GM12878 (cell line): ENCODE measurements around the gene STARD13. TPM values are rescaled to one million over a fixed set of nuclear protein-coding genes. Genes with fewer than 3 reads are reported as not detected.

Experiments
- BCL3 ChIP-seq: IDR thresholded peaks from 2 replicates; pipeline ENCODE4 v1.6.1; 2011; ENCODE audit warnings: borderline replicate concordance, low read depth, mild to moderate bottlenecking, moderate library complexity, low read length; ENCODE audit not compliant: insufficient read depth, poor library complexity, severe bottlenecking
- BHLHE40 ChIP-seq, 2 experiments: fragments of 450-650 bp in 1 of 2; IDR thresholded peaks; 2 replicates each; pipeline ENCODE4 v1.6.1; 2011 to 2017; ENCODE audit warnings: low read depth in 2 of 2, borderline replicate concordance in 1 of 2, improper control_type of control experiment in 1 of 2, low read length in 1 of 2, mild to moderate bottlenecking in 1 of 2
- BMI1 ChIP-seq: fragments of 450-650 bp; IDR thresholded peaks from 2 replicates; pipeline ENCODE4 v1.6.1; 2016; ENCODE audit warnings: mild to moderate bottlenecking, moderate library complexity, borderline replicate concordance
- BRCA1 ChIP-seq: IDR thresholded peaks from 2 replicates; pipeline ENCODE4 v1.6.1; 2011; ENCODE audit warnings: low read depth, low read length, improper control_type of control experiment
- CREB1 ChIP-seq: IDR thresholded peaks from 2 replicates; pipeline ENCODE4 v1.6.1; 2012; ENCODE audit warnings: low read depth, mild to moderate bottlenecking, inconsistent platforms
- CREM ChIP-seq: IDR thresholded peaks from 2 replicates; pipeline ENCODE4 v1.6.1; 2014; ENCODE audit warnings: antibody characterized with exemption, low read depth
- DPF2 ChIP-seq: fragments of 450-650 bp; IDR thresholded peaks from 2 replicates; pipeline ENCODE4 v1.6.1; 2017; ENCODE audit warnings: mild to moderate bottlenecking
- FOS ChIP-seq: IDR thresholded peaks from 3 replicates; pipeline ENCODE4 v1.6.1; 2011; ENCODE audit warnings: borderline replicate concordance; ENCODE audit not compliant: insufficient read length; ENCODE audit errors: extremely low read depth
- GABPA ChIP-seq: IDR thresholded peaks from 2 replicates; pipeline ENCODE4 v1.6.1; 2014; ENCODE audit warnings: antibody characterized with exemption, low read depth, mild to moderate bottlenecking, inconsistent platforms
- GATAD2B ChIP-seq: fragments of 450-650 bp; conservative IDR thresholded peaks from 2 replicates; pipeline ENCODE4 v1.6.1; 2017; ENCODE audit warnings: low read depth, mild to moderate bottlenecking, moderate library complexity
- HCFC1 ChIP-seq: fragments of 150-350 bp; IDR thresholded peaks from 2 replicates; pipeline ENCODE4 v1.6.1; 2014; ENCODE audit warnings: low read length
- JUNB ChIP-seq: IDR thresholded peaks from 2 replicates; pipeline ENCODE4 v1.6.1; 2016; ENCODE audit warnings: antibody characterized with exemption, mild to moderate bottlenecking
- MEF2A ChIP-seq: IDR thresholded peaks from 2 replicates; pipeline ENCODE4 v1.6.1; 2011; ENCODE audit warnings: low read depth, mild to moderate bottlenecking, low read length, moderate library complexity; ENCODE audit not compliant: insufficient read depth
- MEF2B ChIP-seq: fragments of 450-650 bp; IDR thresholded peaks from 2 replicates; pipeline ENCODE4 v1.6.1; 2018; ENCODE audit warnings: mild to moderate bottlenecking, moderate library complexity; ENCODE audit not compliant: partially characterized antibody, poor library complexity, severe bottlenecking
- MLLT1 ChIP-seq: fragments of 450-650 bp; IDR thresholded peaks from 2 replicates; pipeline ENCODE4 v1.6.1; 2016; ENCODE audit warnings: mild to moderate bottlenecking
- MTA2 ChIP-seq: fragments of 450-650 bp; IDR thresholded peaks from 2 replicates; pipeline ENCODE4 v1.6.1; 2016; ENCODE audit warnings: low read depth, mild to moderate bottlenecking, moderate library complexity
- NBN ChIP-seq: fragments of 450-650 bp; IDR thresholded peaks from 2 replicates; pipeline ENCODE4 v1.6.1; 2016
- RB1 ChIP-seq: fragments of 450-650 bp; formaldehyde crosslinking; IDR thresholded peaks from 2 replicates; pipeline ENCODE4 v1.6.1; 2017; ENCODE audit warnings: mild to moderate bottlenecking, borderline replicate concordance
- SIN3A ChIP-seq: IDR thresholded peaks from 2 replicates; pipeline ENCODE4 v1.6.1; 2012; ENCODE audit warnings: low read depth, low read length, improper control_type of control experiment
- SMAD1 ChIP-seq: fragments of 450-650 bp; IDR thresholded peaks from 2 replicates; pipeline ENCODE4 v1.6.1; 2018; ENCODE audit warnings: mild to moderate bottlenecking, low read depth; ENCODE audit not compliant: partially characterized antibody
- SMARCA5 ChIP-seq: fragments of 450-650 bp; IDR thresholded peaks from 2 replicates; pipeline ENCODE4 v1.6.1; 2017; ENCODE audit warnings: mild to moderate bottlenecking
- STAT1 ChIP-seq: fragments of 450-650 bp; conservative IDR thresholded peaks from 2 replicates; pipeline ENCODE4 v1.6.1; 2014; ENCODE audit warnings: antibody characterized with exemption, mild to moderate bottlenecking
- ZNF24 ChIP-seq: fragments of 450-650 bp; IDR thresholded peaks from 2 replicates; pipeline ENCODE4 v1.6.1; 2017; ENCODE audit warnings: antibody characterized with exemption, mild to moderate bottlenecking
- ZNF592 ChIP-seq: fragments of 450-650 bp; IDR thresholded peaks from 2 replicates; pipeline ENCODE4 v1.6.1; 2017; ENCODE audit warnings: mild to moderate bottlenecking, moderate library complexity
- polyA plus RNA-seq, 11 experiments: library from polyadenylated mRNA; depleted of rRNA in 4 of 11; unstranded in 6 of 11; stranded (reverse) in 5 of 11; fragments of >200 nt; fragmentation: Nextera tagmentation in 4 of 11; fragmentation: Illumina TruSeq in 1 of 11; extraction: Ambion mirVana in 4 of 11; extraction: Trizol in 1 of 11; gene quantifications; 1 replicate in 1 of 11; 2 replicates in 10 of 11; pipeline versions ENCODE4 v1.2.1 to v1.2.3, GENCODE V29; 2011 to 2016; ENCODE audit warnings: inconsistent platforms in 2 of 11, missing spikeins in 2 of 11, low read depth in 1 of 11
- total RNA-seq, 4 experiments: library from RNA; depleted of rRNA in 3 of 4; stranded (reverse); fragments of >200 nt in 3 of 4; fragmentation: Illumina TruSeq in 1 of 4; extraction: Trizol in 1 of 4; gene quantifications; 2 replicates each; pipeline versions ENCODE4 v1.2.1 to v1.2.3, GENCODE V29; 2013 to 2021
- TF ChIP-seq, protein P1 (sequence below): fragments of 450-650 bp; IDR thresholded peaks from 2 replicates; pipeline ENCODE4 v1.6.1; 2017; ENCODE audit warnings: borderline replicate concordance

The STARD13 gene
- total and polyA plus RNA-seq, 10 of the 15 experiments (the other 5 are each of a cell fraction or from before 2014, with no cell fraction given): 4.0 to 41.6 (median 10.1) TPM

- TF ChIP-seq MTA2 (peak; percentile 42; the same call in 1 of the 2 replicates), CREM (peak; percentile 32; the same call in 1 of the 2 replicates), DPF2 (peak; percentile 42; the same call in 1 of the 2 replicates), BHLHE40 (IDR thresholded peaks at IDR 0.05; ENCODE audit: borderline replicate concordance in 1 of 2, low read depth in 2 of 2, low read length in 1 of 2) (peak; percentile 100), SMARCA5 (no peak), MLLT1 (peak; percentile 38; the same call in 1 of the 2 replicates), GABPA (no peak), GATAD2B (peak; percentile 61; the same call in 1 of the 2 replicates), SIN3A (no peak), BCL3 (peak; percentile 82), JUNB (no peak), FOS (no peak), BRCA1 (no peak), CREB1 (no peak), BMI1 (no peak), RB1 (no peak), ZNF24 (peak; percentile 16; the same call in 1 of the 2 replicates), MEF2B (peak; percentile 63), SMAD1 (no peak), MEF2A (no peak), STAT1 (no peak), ZNF592 (0 out of 2 replicates have a peak, but pooled peaks have one; percentile 41), HCFC1 (no peak), NBN (no peak; the same call in 1 of the 2 replicates)
- TF ChIP-seq, protein P1, sequence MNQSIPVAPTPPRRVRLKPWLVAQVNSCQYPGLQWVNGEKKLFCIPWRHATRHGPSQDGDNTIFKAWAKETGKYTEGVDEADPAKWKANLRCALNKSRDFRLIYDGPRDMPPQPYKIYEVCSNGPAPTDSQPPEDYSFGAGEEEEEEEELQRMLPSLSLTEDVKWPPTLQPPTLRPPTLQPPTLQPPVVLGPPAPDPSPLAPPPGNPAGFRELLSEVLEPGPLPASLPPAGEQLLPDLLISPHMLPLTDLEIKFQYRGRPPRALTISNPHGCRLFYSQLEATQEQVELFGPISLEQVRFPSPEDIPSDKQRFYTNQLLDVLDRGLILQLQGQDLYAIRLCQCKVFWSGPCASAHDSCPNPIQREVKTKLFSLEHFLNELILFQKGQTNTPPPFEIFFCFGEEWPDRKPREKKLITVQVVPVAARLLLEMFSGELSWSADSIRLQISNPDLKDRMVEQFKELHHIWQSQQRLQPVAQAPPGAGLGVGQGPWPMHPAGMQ: no peak
Observed at GRCh38 chr13:33182729-33183128, 102.8 kb downstream of the STARD13 start (continued).
